Nephron (organoid): ENCODE results near the gene ST3GAL3.

Experiments used
- H3K27ac Mint-ChIP-seq, 3 experiments: 2 replicates each; pipeline ENCODE4 v1.8.0; 2020; ENCODE audit warnings: mixed read lengths in 3 of 3, mild to moderate bottlenecking in 2 of 3, moderate library complexity in 1 of 3
- H3K27me3 Mint-ChIP-seq: 2 replicates; pipeline ENCODE4 v1.8.0; 2021; ENCODE audit warnings: low read depth, mild to moderate bottlenecking, moderate library complexity, mixed read lengths
- H3K36me3 Mint-ChIP-seq: 2 replicates; pipeline ENCODE4 v1.8.0; 2020; ENCODE audit warnings: low read depth, mixed read lengths
- H3K4me1 Mint-ChIP-seq: 2 replicates; pipeline ENCODE4 v1.8.0; 2020; ENCODE audit warnings: mixed read lengths
- H3K4me3 Mint-ChIP-seq, 3 experiments: 2 replicates each; pipeline ENCODE4 v1.8.0; 2020; ENCODE audit warnings: mild to moderate bottlenecking in 3 of 3, mixed read lengths in 3 of 3, moderate library complexity in 2 of 3
- H3K9me3 Mint-ChIP-seq: 2 replicates; pipeline ENCODE4 v1.8.0; 2020; ENCODE audit warnings: mixed read lengths
- TF ChIP-seq, protein P1 (sequence below), 3 experiments: fragments of 200-600 bp; sonication (generic); IDR thresholded peaks; one replicate each; pipeline ENCODE4 v1.5.0; 2021; ENCODE audit warnings: antibody characterized with exemption in 3 of 3; ENCODE audit not compliant: unreplicated experiment in 3 of 3

ST3GAL3 gene

DNA sequence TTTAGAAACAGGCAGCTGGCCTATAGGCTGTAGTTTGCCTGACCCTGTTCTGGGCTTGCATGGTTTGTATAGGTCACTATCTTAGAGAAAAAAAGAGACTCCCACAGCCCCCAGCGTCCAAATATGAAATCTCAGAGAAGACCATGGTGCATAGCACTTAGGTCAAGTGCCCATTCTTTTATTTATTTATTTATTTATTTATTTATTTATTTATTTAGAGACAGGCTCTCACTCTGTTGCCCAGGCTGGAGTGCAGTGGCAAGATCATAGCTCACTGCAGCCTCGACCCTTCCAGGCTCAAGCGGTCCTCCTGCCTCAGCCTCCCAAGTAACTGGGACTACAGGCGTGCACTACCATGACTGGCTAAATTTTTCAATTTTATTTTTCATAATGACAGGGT, 175.4 kb downstream of the ST3GAL3 start:
- Mint-ChIP-seq H3K27ac (no peak overlapping the region), H3K4me1 (peaks cover 33% of the 10 kb centered on the region), H3K4me3 (no peak overlapping the region), H3K9me3 (no peaks in the 10 kb centered on the region), H3K27me3 (peaks cover 4% of the 10 kb centered on the region), H3K36me3 (no peaks in the 10 kb centered on the region)
- TF ChIP-seq, protein P1, sequence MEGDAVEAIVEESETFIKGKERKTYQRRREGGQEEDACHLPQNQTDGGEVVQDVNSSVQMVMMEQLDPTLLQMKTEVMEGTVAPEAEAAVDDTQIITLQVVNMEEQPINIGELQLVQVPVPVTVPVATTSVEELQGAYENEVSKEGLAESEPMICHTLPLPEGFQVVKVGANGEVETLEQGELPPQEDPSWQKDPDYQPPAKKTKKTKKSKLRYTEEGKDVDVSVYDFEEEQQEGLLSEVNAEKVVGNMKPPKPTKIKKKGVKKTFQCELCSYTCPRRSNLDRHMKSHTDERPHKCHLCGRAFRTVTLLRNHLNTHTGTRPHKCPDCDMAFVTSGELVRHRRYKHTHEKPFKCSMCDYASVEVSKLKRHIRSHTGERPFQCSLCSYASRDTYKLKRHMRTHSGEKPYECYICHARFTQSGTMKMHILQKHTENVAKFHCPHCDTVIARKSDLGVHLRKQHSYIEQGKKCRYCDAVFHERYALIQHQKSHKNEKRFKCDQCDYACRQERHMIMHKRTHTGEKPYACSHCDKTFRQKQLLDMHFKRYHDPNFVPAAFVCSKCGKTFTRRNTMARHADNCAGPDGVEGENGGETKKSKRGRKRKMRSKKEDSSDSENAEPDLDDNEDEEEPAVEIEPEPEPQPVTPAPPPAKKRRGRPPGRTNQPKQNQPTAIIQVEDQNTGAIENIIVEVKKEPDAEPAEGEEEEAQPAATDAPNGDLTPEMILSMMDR (IDR thresholded peaks at IDR 0.05; ENCODE audit: unreplicated experiment in 3 of 3), result no peak

DNA sequence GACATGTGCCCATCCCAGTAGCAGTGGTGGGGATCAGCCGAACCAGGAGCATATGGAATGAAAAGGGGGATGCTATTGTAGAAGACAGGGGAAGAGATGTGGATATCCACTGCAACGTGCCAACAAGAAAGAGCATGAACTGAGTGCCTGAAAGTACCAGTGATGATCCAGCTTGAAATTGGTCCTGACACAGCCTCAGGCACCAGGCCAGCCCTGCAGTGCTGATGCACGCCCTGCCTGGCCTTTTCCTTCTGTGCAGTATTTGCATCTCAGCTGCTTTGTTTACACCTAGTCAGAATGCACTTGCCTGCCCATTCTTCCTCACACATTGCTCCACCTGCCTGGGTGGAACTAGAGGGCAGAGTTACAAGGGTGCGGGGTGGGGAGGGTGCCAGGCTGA, 176.0 kb downstream of the ST3GAL3 start:
- TF ChIP-seq, protein P1 (IDR thresholded peaks at IDR 0.05; ENCODE audit: unreplicated experiment in 3 of 3), result no peak
- H3K27me3 Mint-ChIP-seq, result peaks cover 4% of the 10 kb centered on the region
- H3K36me3 Mint-ChIP-seq, result no peaks in the 10 kb centered on the region
- no peak overlapping the region for H3K27ac Mint-ChIP-seq
- peaks cover 33% of the 10 kb centered on the region for H3K4me1 Mint-ChIP-seq
- no peaks in the 10 kb centered on the region for H3K9me3 Mint-ChIP-seq
- H3K4me3 Mint-ChIP-seq, result no peak overlapping the region

DNA sequence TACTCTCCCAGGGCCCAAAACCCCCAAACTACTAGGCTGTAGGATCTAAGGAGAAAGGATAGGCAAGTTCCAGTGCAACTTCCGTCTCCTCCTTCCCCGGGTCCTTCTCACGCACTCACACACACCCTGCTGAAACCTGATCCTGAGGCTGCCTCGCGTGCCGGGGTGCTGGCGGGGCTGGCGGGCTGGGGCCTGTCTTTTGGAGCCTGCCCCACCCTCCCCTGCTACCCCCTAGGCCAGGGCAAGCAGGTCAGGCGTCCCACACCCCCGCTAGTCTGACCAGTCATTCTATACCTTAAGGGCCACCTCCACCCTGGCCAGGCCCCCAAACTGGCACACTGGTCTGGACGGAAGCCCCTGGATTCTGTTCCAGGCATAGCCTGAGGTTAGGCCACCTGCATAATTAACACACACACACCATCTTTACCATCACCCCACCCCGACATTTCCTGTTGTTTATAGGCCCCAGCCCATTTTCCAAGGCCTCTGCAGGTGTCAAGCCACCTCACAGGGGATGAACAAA, 178.0 kb downstream of the ST3GAL3 start:
- peaks cover 4% of the 10 kb centered on the region for H3K27me3 Mint-ChIP-seq
- no peaks in the 10 kb centered on the region for H3K36me3 Mint-ChIP-seq
- TF ChIP-seq, protein P1 (IDR thresholded peaks at IDR 0.05; ENCODE audit: unreplicated experiment in 3 of 3), result no peak
- H3K27ac Mint-ChIP-seq, result no peak overlapping the region
- peaks cover 33% of the 10 kb centered on the region for H3K4me1 Mint-ChIP-seq
- no peak overlapping the region for H3K4me3 Mint-ChIP-seq
- no peaks in the 10 kb centered on the region for H3K9me3 Mint-ChIP-seq

DNA sequence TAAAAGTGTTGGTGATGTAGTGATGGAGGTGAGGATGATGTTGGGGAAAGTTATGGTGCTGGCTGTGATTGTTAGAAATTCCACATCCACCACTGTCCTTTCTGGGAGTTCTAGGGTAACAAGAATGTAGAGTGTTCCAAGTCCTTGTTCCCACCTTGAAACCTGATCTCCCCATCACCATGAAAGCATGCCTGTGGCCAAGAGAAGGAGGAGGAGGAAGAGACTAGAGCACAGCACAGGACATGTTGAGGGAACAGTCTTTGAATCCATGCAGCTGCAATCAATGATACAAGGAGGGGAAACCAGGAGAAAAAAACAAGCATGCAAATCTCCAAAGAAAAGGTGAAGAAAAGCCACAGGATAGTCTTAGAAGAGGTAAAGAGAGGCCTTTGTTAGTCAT, 180.4 kb downstream of the ST3GAL3 start:
- H3K27ac Mint-ChIP-seq, result no peak overlapping the region
- peaks cover 30% of the 10 kb centered on the region for H3K4me1 Mint-ChIP-seq
- TF ChIP-seq, protein P1 (IDR thresholded peaks at IDR 0.05; ENCODE audit: unreplicated experiment in 3 of 3), result no peak
- H3K4me3 Mint-ChIP-seq, result no peak overlapping the region
- H3K27me3 Mint-ChIP-seq, result peaks cover 4% of the 10 kb centered on the region
- H3K36me3 Mint-ChIP-seq, result no peaks in the 10 kb centered on the region
- no peaks in the 10 kb centered on the region for H3K9me3 Mint-ChIP-seq

DNA sequence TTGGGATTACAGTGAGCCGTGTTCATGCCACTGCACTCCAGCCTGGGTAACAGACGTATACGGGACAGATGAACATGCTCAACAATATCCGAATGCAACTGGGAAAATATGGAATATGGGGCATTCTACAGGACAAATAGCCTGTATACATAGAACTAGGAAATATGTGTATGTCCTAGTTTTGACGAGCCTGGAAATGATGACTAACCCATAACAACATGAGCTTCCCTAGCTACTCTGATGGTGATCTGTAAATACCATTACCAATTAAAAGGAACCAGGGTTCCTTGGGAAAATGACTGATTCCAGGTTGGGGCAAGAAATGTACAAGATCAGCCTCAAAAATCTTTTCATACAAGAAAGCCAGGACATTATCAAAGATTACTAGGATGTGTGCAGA, 183.5 kb downstream of the ST3GAL3 start:
- Mint-ChIP-seq H3K36me3 (peaks cover 9% of the 10 kb centered on the region), H3K4me3 (no peak overlapping the region), H3K27me3 (no peaks in the 10 kb centered on the region), H3K27ac (no peak overlapping the region), H3K9me3 (no peaks in the 10 kb centered on the region), H3K4me1 (peaks cover 36% of the 10 kb centered on the region)
- TF ChIP-seq, protein P1 (IDR thresholded peaks at IDR 0.05; ENCODE audit: unreplicated experiment in 3 of 3), result no peak

DNA sequence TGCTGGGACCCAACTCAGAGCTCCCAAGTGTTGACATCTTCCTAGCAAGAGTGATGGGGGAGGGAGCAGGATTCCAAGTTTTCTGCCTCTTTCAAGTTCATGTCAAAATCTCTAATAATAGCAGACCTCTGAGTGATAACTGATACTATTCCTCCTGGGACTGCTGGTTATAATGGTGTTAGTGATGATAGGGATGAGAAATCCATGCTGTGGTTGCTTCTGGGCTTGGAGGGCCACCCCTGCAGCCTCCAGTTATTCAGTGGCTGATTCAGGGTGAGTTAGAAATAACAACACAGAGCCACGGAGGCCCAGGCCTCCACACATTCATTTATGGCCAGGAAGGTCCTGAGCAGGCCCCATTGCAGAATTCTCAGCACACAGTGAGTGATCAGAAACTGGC, 185.7 kb downstream of the ST3GAL3 start:
- H3K4me3 Mint-ChIP-seq, result no peak overlapping the region
- TF ChIP-seq, protein P1 (IDR thresholded peaks at IDR 0.05; ENCODE audit: unreplicated experiment in 3 of 3), result no peak
- H3K27ac Mint-ChIP-seq, result peak overlapping the region; percentile 54 to 98 (median 85)
- no peaks in the 10 kb centered on the region for H3K9me3 Mint-ChIP-seq
- H3K36me3 Mint-ChIP-seq, result peaks cover 19% of the 10 kb centered on the region
- H3K27me3 Mint-ChIP-seq, result no peaks in the 10 kb centered on the region
- peaks cover 36% of the 10 kb centered on the region for H3K4me1 Mint-ChIP-seq
